ENCODE results near the gene HCFC1R1.

HCFC1R1 gene

GRCh38 chr16:2973093-2973492, 50.6 kb downstream of the HCFC1R1 start:
- no peak for DNase-seq
